Spleen (tissue), 7 donors: Measurements from ENCODE around the gene DHRSX.
"Not testable (repeated sequence)": the region's sequence is repeated elsewhere in the genome, so short reads cannot be mapped to it uniquely, and the experiment has no call there.

ENCODE experiments used
- POLR2A ChIP-seq, 3 donors: fragments of 450-650 bp; IDR thresholded peaks; one replicate each; pipeline ENCODE4 v1.5.1; 2017; ENCODE audit warnings: antibody characterized with exemption in 3 of 3, mild to moderate bottlenecking in 1 of 3
- TF ChIP-seq, protein P1 (sequence below), 11 experiments: fragments of 200-600 bp in 7 of 11; fragments of 450-650 bp in 4 of 11; sonication (generic) in 4 of 11; IDR thresholded peaks in 8 of 11; conservative IDR thresholded peaks in 3 of 11; 1 replicate in 7 of 11; 2 replicates in 4 of 11; pipeline versions ENCODE4 v1.4.0 to v1.8.0; 2016 to 2021; ENCODE audit warnings: antibody characterized with exemption in 11 of 11, inconsistent platforms in 4 of 11, mild to moderate bottlenecking in 1 of 11
- donor health status: DM: no; HTN: no; CAD: no; lungs with moderate emphysema.
- donor health status: DM: no; HTN: no; CAD: no.
- donor health status: DM: no; HTN: no; CAD: no.

DNA sequence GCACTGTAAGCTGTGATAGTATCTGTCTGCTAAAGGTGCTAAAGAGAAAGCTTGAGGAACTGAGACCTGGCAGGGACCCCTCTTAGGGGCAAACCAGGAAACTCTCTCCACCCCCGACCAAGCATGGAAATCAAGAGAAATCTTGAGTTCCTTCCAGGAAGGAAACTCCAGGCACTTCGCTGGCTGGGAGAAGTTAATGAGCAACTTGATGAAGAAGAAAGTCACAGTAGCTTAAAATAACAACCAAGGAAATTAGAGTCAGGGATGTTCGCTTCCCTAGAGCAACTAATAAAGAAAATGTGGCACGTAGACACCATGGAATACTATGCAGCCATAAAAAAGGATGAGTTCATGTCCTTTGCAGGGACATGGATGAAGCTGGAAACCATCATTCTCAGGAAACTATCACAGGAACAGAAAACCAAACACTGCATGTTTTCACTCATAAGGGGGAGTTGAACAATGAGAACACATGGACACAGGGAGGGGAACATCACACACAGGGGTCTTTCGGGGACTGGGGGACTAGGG, 188.7 kb downstream of the DHRSX start:
- TF ChIP-seq, protein P1, sequence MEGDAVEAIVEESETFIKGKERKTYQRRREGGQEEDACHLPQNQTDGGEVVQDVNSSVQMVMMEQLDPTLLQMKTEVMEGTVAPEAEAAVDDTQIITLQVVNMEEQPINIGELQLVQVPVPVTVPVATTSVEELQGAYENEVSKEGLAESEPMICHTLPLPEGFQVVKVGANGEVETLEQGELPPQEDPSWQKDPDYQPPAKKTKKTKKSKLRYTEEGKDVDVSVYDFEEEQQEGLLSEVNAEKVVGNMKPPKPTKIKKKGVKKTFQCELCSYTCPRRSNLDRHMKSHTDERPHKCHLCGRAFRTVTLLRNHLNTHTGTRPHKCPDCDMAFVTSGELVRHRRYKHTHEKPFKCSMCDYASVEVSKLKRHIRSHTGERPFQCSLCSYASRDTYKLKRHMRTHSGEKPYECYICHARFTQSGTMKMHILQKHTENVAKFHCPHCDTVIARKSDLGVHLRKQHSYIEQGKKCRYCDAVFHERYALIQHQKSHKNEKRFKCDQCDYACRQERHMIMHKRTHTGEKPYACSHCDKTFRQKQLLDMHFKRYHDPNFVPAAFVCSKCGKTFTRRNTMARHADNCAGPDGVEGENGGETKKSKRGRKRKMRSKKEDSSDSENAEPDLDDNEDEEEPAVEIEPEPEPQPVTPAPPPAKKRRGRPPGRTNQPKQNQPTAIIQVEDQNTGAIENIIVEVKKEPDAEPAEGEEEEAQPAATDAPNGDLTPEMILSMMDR (IDR thresholded peaks at IDR 0.05 in 8 of 11, conservative IDR thresholded peaks at IDR 0.05 in 3 of 11) = not testable (repeated sequence)
- TF ChIP-seq POLR2A (IDR thresholded peaks at IDR 0.05) = not testable (repeated sequence)
